ENCODE results near the gene RASEF. TPM values are rescaled to one million over a fixed set of nuclear protein-coding genes. Genes with fewer than 3 reads are reported as not detected.

The RASEF gene
- polyA plus RNA-seq, 2 of the 4 experiments (the other 2 are of a cell fraction), result 5.1 to 8.8 TPM

DNA sequence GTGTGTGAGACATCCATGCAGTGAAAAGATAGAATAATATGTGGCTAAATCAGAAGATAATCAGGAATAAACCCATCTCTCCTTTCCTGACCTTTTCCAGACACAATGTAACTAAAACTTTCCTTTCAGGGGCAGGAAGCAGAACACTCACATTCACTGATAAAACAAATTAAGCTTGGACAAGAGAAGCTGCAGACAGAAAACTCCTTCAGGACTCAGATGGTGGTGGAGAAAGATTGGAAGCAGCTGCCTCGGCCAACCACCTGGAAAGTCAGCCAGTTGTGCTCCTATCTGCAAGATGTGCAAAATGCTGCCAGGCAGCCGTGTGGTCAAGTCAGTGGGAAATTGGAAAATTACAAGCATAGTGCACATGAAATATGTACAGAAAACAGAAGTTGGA lies 26.9 kb downstream of the RASEF start:
- Histone ChIP-seq H3K4me1 (peaks cover 24% of the 10 kb centered on the region), H3K27ac (0 out of 6 replicates have a peak overlapping the region, but pooled peaks of 1 of the 2 experiments have one; percentile 0), H3K4me3 (no peak overlapping the region), H3K9me3 (no peaks in the 10 kb centered on the region), H3K4me2 (no peak overlapping the region)
- POLR2A ChIA-PET, result interaction anchor here (0.9 kb wide), 1 partner anchor 27 kb away, joined by 3 read pairs; the partner anchor contains the start of gene RASEF
- ATAC-seq (no peak), FAIRE-seq (no peak), DNase-seq (ENCODE audit: low read depth in 1 of 2, low spot score in 1 of 2) (no peak)
- CTCF ChIA-PET, result interaction anchor here (0.7 to 1.8 kb wide), 4 partner anchors 8 to 952 kb away, joined by 3 to 5 read pairs (median 3); no protein-coding TSS in a partner anchor
- 79% methylated on average over 2 of the region's 2 CpGs for WGBS (ENCODE audit: missing lambda C conversion rate)
- TF ChIP-seq POLR2A (IDR thresholded peaks at IDR 0.05; ENCODE audit: low read length), result no peak
- TF ChIP-seq KDM1A (IDR thresholded peaks at IDR 0.05; ENCODE audit: low read depth), result no peak
- TF ChIP-seq RCOR1 (IDR thresholded peaks at IDR 0.05; ENCODE audit: low read depth, low read length), result no peak
- TF ChIP-seq, protein P1, sequence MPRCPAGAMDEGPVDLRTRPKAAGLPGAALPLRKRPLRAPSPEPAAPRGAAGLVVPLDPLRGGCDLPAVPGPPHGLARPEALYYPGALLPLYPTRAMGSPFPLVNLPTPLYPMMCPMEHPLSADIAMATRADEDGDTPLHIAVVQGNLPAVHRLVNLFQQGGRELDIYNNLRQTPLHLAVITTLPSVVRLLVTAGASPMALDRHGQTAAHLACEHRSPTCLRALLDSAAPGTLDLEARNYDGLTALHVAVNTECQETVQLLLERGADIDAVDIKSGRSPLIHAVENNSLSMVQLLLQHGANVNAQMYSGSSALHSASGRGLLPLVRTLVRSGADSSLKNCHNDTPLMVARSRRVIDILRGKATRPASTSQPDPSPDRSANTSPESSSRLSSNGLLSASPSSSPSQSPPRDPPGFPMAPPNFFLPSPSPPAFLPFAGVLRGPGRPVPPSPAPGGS (IDR thresholded peaks at IDR 0.05), result no peak
- no peak for TF ChIP-seq JUN (IDR thresholded peaks at IDR 0.05)
- TF ChIP-seq RNF2 (IDR thresholded peaks at IDR 0.05; ENCODE audit: borderline replicate concordance, low read depth), result no peak
- TF ChIP-seq, protein P2, sequence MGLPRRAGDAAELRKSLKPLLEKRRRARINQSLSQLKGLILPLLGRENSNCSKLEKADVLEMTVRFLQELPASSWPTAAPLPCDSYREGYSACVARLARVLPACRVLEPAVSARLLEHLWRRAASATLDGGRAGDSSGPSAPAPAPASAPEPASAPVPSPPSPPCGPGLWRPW (IDR thresholded peaks at IDR 0.05), result no peak
- TF ChIP-seq, protein P3, sequence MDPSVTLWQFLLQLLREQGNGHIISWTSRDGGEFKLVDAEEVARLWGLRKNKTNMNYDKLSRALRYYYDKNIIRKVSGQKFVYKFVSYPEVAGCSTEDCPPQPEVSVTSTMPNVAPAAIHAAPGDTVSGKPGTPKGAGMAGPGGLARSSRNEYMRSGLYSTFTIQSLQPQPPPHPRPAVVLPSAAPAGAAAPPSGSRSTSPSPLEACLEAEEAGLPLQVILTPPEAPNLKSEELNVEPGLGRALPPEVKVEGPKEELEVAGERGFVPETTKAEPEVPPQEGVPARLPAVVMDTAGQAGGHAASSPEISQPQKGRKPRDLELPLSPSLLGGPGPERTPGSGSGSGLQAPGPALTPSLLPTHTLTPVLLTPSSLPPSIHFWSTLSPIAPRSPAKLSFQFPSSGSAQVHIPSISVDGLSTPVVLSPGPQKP (IDR thresholded peaks at IDR 0.05; ENCODE audit: low read depth, low read length), result no peak
- TF ChIP-seq FOSL2 (IDR thresholded peaks at IDR 0.05), result no peak
- TF ChIP-seq FOSL2 (CRISPR knock-in tag; IDR thresholded peaks at IDR 0.05), result no peak
- no peak for TF ChIP-seq NFE2L2 (conservative IDR thresholded peaks at IDR 0.05; ENCODE audit: low read length)
- TF ChIP-seq, protein P4, sequence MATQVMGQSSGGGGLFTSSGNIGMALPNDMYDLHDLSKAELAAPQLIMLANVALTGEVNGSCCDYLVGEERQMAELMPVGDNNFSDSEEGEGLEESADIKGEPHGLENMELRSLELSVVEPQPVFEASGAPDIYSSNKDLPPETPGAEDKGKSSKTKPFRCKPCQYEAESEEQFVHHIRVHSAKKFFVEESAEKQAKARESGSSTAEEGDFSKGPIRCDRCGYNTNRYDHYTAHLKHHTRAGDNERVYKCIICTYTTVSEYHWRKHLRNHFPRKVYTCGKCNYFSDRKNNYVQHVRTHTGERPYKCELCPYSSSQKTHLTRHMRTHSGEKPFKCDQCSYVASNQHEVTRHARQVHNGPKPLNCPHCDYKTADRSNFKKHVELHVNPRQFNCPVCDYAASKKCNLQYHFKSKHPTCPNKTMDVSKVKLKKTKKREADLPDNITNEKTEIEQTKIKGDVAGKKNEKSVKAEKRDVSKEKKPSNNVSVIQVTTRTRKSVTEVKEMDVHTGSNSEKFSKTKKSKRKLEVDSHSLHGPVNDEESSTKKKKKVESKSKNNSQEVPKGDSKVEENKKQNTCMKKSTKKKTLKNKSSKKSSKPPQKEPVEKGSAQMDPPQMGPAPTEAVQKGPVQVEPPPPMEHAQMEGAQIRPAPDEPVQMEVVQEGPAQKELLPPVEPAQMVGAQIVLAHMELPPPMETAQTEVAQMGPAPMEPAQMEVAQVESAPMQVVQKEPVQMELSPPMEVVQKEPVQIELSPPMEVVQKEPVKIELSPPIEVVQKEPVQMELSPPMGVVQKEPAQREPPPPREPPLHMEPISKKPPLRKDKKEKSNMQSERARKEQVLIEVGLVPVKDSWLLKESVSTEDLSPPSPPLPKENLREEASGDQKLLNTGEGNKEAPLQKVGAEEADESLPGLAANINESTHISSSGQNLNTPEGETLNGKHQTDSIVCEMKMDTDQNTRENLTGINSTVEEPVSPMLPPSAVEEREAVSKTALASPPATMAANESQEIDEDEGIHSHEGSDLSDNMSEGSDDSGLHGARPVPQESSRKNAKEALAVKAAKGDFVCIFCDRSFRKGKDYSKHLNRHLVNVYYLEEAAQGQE (IDR thresholded peaks at IDR 0.05), result no peak
- TF ChIP-seq MAZ (IDR thresholded peaks at IDR 0.05; ENCODE audit: borderline replicate concordance, low read depth, low read length), result no peak
- TF ChIP-seq, protein P5, sequence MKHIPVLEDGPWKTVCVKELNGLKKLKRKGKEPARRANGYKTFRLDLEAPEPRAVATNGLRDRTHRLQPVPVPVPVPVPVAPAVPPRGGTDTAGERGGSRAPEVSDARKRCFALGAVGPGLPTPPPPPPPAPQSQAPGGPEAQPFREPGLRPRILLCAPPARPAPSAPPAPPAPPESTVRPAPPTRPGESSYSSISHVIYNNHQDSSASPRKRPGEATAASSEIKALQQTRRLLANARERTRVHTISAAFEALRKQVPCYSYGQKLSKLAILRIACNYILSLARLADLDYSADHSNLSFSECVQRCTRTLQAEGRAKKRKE (CRISPR knock-in tag; IDR thresholded peaks at IDR 0.05; ENCODE audit: low read depth), result no peak
- no peak for TF ChIP-seq FOXS1 (CRISPR knock-in tag; IDR thresholded peaks at IDR 0.05)
- TF ChIP-seq, protein P6, sequence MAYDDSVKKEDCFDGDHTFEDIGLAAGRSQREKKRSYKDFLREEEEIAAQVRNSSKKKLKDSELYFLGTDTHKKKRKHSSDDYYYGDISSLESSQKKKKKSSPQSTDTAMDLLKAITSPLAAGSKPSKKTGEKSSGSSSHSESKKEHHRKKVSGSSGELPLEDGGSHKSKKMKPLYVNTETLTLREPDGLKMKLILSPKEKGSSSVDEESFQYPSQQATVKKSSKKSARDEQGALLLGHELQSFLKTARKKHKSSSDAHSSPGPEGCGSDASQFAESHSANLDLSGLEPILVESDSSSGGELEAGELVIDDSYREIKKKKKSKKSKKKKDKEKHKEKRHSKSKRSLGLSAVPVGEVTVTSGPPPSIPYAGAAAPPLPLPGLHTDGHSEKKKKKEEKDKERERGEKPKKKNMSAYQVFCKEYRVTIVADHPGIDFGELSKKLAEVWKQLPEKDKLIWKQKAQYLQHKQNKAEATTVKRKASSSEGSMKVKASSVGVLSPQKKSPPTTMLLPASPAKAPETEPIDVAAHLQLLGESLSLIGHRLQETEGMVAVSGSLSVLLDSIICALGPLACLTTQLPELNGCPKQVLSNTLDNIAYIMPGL (CRISPR knock-in tag; IDR thresholded peaks at IDR 0.05; ENCODE audit: borderline replicate concordance), result no peak
- no peak for TF ChIP-seq CBX8 (IDR thresholded peaks at IDR 0.05)
- TF ChIP-seq, protein P7, sequence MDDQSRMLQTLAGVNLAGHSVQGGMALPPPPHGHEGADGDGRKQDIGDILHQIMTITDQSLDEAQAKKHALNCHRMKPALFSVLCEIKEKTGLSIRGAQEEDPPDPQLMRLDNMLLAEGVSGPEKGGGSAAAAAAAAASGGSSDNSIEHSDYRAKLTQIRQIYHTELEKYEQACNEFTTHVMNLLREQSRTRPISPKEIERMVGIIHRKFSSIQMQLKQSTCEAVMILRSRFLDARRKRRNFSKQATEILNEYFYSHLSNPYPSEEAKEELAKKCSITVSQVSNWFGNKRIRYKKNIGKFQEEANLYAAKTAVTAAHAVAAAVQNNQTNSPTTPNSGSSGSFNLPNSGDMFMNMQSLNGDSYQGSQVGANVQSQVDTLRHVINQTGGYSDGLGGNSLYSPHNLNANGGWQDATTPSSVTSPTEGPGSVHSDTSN (IDR thresholded peaks at IDR 0.05), result no peak
- TF ChIP-seq HOXA7 (CRISPR knock-in tag; IDR thresholded peaks at IDR 0.05), result no peak
- TF ChIP-seq NPAS2 (CRISPR knock-in tag; IDR thresholded peaks at IDR 0.05; ENCODE audit: borderline replicate concordance), result no peak
